ENCODE data around the gene DRG1.

Gene DRG1

GRCh38 chr22:31443516-31443915, 44.1 kb downstream of the DRG1 start:
- Histone ChIP-seq H2AFZ (ENCODE audit: low read depth, low read length, severe bottlenecking) (no peak overlapping the region), H4K20me1 (ENCODE audit: low read depth, low read length) (no peaks in the 10 kb centered on the region), H3K27ac (ENCODE audit: low read depth, low read length) (no peak overlapping the region), H3K4me3 (ENCODE audit: insufficient read depth, low read length, poor library complexity, severe bottlenecking) (no peak overlapping the region), H3K9me3 (ENCODE audit: insufficient read depth, low read length) (no peaks in the 10 kb centered on the region), H3K4me2 (ENCODE audit: low read depth, low read length, poor library complexity, severe bottlenecking) (no peak overlapping the region), H3K79me2 (ENCODE audit: insufficient read depth, low read length) (no peaks in the 10 kb centered on the region), H3K9ac (ENCODE audit: low read length) (no peak overlapping the region), H3K9me2 (replicated peaks; ENCODE audit: insufficient read depth, low read length) (no peaks in the 10 kb centered on the region), H3F3A (ENCODE audit: insufficient read depth) (peaks cover 10% of the 10 kb centered on the region; the same call in 1 of the 2 replicates), H3K36me3 (ENCODE audit: low read length) (peaks cover 25% of the 10 kb centered on the region; the same call in 1 of the 2 replicates), H3K27me3 (ENCODE audit: low read length) (no peaks in the 10 kb centered on the region)
- TF ChIP-seq EZH2phosphoT487 (conservative IDR thresholded peaks at IDR 0.05; ENCODE audit: low read length) (no peak), CTCF (IDR thresholded peaks at IDR 0.05; ENCODE audit: insufficient read depth, low read length, poor library complexity, severe bottlenecking) (no peak)

GRCh38 chr22:31445642-31446041, 46.2 kb downstream of the DRG1 start:
- Histone ChIP-seq H3K36me3 (ENCODE audit: low read length) (peaks cover 19% of the 10 kb centered on the region; the same call in 1 of the 2 replicates), H3K27me3 (ENCODE audit: low read length) (no peaks in the 10 kb centered on the region), H3K9me3 (ENCODE audit: insufficient read depth, low read length) (no peaks in the 10 kb centered on the region), H3K27ac (ENCODE audit: low read depth, low read length) (no peak overlapping the region), H3K4me3 (ENCODE audit: insufficient read depth, low read length, poor library complexity, severe bottlenecking) (no peak overlapping the region), H3K9me2 (replicated peaks; ENCODE audit: insufficient read depth, low read length) (no peaks in the 10 kb centered on the region), H4K20me1 (ENCODE audit: low read depth, low read length) (no peaks in the 10 kb centered on the region), H3F3A (ENCODE audit: insufficient read depth) (peaks cover 10% of the 10 kb centered on the region; the same call in 1 of the 2 replicates), H3K9ac (ENCODE audit: low read length) (no peak overlapping the region), H3K4me2 (ENCODE audit: low read depth, low read length, poor library complexity, severe bottlenecking) (no peak overlapping the region), H2AFZ (ENCODE audit: low read depth, low read length, severe bottlenecking) (no peak overlapping the region), H3K79me2 (ENCODE audit: insufficient read depth, low read length) (no peaks in the 10 kb centered on the region)
- TF ChIP-seq EZH2phosphoT487 (conservative IDR thresholded peaks at IDR 0.05; ENCODE audit: low read length): no peak
- TF ChIP-seq CTCF (IDR thresholded peaks at IDR 0.05; ENCODE audit: insufficient read depth, low read length, poor library complexity, severe bottlenecking): no peak

- no peak overlapping the region for H3K9ac ChIP-seq (ENCODE audit: low read length)
These were observed 46.8 kb downstream of the DRG1 start for GRCh38 chr22:31446208-31446607.

More at GRCh38 chr22:31446208-31446607, 46.8 kb downstream of the DRG1 start:
- Histone ChIP-seq H3K27ac (ENCODE audit: low read depth, low read length) (no peak overlapping the region), H3K36me3 (ENCODE audit: low read length) (peaks cover 18% of the 10 kb centered on the region; the same call in 1 of the 2 replicates), H3K79me2 (ENCODE audit: insufficient read depth, low read length) (no peaks in the 10 kb centered on the region), H2AFZ (ENCODE audit: low read depth, low read length, severe bottlenecking) (no peak overlapping the region), H3K9me2 (replicated peaks; ENCODE audit: insufficient read depth, low read length) (no peaks in the 10 kb centered on the region), H3F3A (ENCODE audit: insufficient read depth) (peaks cover 10% of the 10 kb centered on the region; the same call in 1 of the 2 replicates), H4K20me1 (ENCODE audit: low read depth, low read length) (no peaks in the 10 kb centered on the region), H3K9me3 (ENCODE audit: insufficient read depth, low read length) (no peaks in the 10 kb centered on the region), H3K4me2 (ENCODE audit: low read depth, low read length, poor library complexity, severe bottlenecking) (no peak overlapping the region), H3K27me3 (ENCODE audit: low read length) (no peaks in the 10 kb centered on the region), H3K4me3 (ENCODE audit: insufficient read depth, low read length, poor library complexity, severe bottlenecking) (no peak overlapping the region)
- TF ChIP-seq CTCF (IDR thresholded peaks at IDR 0.05; ENCODE audit: insufficient read depth, low read length, poor library complexity, severe bottlenecking) (no peak), EZH2phosphoT487 (conservative IDR thresholded peaks at IDR 0.05; ENCODE audit: low read length) (no peak)

Measured in SU-DHL-6 (cell line).